ENCODE measurements around the gene SLC44A2.

Gene SLC44A2

DNA sequence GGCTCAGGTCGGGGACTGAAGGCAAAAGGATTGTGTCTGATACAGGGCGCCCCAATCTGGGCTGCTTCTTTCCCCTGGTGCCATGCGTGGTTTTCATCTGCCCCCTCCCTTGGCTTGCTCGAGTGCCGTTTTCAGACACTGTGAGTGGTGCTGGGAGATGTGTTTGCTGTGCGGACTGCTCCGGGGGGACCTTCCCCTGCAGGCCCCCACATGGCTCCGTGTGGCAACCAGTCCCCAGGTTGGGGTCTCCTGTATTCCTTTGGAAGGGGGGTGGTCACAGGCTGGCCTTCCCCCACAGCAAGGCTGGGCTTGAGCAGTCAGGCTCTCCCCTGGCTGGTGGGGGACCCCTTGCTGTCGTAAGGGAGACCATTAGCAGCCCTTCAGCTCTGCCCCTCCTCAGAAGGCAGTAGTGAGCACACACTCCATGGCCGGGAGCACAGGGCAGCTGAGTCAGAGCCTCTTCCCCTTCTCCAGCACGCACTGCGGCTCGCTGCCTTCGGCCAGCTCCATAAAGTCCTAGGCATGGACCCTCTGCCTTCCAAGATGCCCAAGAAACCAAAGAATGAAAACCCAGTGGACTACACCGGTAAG is 55.3 kb downstream of the SLC44A2 start:
- no peak for DNase-seq (ENCODE audit: low read depth in 1 of 2, low spot score in 1 of 2)

DNA sequence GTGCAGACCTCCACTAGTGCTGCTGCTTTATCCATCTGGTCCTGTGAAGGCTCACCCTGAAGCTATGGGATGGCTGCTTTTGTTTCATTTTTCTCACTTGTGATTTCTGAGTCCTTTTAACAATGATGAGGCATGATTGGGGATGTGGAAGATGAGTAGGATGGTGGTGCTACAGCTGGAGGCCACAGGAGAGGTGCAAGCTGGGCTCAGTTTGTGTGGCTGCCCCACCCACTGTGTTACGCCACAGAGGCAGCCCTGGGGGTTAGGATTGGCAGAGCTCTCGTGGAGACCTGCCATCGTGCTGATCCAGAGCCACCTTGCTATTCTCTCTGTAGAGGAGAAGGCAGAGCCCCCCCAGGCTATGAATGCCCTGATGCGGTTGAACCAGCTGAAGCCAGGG is 56.3 kb downstream of the SLC44A2 start:
- no peak for DNase-seq (ENCODE audit: low read depth in 1 of 2, low spot score in 1 of 2)

DNA sequence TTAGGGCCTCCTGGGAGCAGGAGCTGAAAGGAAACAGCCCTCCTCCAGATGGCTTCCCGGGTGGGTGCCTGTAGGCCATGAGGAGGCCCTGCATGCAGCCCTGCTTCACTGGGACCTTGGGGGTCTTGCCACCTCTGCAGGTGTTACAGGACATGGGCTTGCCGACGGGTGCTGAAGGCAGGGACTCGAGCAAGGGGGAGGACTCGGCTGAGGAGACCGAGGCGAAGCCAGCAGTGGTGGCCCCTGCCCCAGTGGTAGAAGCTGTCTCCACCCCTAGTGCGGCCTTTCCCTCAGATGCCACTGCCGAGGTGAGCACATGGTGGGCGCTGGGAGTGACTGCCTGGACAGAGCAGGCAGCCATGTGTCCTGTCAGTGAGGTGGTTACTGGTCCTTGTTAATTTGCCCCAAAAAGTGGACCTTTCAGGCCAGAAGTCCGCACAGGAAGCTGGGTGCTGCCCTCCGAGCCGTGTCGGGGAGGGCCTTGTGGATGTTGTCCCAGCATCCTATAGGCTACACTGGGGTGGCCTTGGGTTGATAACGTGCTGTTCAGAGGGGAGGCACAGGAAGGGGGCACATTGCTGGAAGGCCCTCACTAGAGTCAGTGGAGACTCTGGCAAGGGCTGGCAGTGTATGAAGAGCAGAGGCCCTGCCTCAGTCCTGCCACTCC is 57.2 kb downstream of the SLC44A2 start:
- DNase-seq (ENCODE audit: low read depth in 1 of 2, low spot score in 1 of 2): no peak

DNA sequence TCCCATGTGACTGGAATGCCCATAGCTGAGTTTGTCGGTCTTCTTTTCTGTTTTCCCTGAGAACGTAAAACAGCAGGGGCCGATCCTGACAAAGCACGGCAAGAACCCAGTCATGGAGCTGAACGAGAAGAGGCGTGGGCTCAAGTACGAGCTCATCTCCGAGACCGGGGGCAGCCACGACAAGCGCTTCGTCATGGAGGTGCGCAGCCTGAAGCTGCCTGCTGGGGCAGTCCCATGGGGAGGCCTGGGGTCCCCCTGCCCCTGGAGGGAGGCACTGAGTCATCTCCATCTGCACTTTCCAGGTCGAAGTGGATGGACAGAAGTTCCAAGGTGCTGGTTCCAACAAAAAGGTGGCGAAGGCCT is 57.7 kb downstream of the SLC44A2 start:
- DNase-seq (ENCODE audit: low read depth in 1 of 2, low spot score in 1 of 2): no peak

DNA sequence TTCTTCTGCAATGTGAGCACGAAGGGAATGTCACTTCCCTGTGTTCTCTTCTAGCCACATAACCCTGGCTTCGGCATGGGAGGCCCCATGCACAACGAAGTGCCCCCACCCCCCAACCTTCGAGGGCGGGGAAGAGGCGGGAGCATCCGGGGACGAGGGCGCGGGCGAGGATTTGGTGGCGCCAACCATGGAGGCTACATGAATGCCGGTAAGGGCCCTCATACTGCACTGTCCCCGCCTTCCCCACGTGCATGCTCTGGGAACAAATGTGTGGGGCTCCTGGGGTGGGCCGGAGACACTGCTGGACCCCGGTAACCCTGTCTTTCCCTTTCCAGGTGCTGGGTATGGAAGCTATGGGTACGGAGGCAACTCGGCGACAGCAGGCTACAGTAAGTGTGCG is 58.2 kb downstream of the SLC44A2 start:
- DNase-seq (ENCODE audit: low read depth in 1 of 2, low spot score in 1 of 2): no peak

DNA sequence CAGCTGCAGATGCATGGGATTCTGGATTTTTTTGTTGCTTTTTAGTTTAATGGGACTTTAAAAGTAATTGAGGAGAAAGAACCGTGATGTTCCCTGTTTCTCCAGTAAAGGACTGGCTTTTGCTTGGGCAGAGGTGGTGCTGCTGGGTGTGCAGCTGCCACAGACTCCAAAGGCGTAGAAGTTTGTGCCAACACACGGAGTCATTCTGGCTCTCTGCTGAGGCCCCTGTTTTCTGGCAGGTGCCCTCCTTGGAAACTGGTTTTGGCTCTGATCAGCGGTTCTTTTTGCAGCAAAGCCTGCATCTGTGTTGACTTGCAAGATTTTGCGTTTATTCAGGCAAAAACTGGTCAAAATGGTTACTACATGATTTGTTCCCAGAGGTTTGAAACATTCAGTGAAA is 59.9 kb downstream of the SLC44A2 start:
- no peak for DNase-seq (ENCODE audit: low read depth in 1 of 2, low spot score in 1 of 2)

DNA sequence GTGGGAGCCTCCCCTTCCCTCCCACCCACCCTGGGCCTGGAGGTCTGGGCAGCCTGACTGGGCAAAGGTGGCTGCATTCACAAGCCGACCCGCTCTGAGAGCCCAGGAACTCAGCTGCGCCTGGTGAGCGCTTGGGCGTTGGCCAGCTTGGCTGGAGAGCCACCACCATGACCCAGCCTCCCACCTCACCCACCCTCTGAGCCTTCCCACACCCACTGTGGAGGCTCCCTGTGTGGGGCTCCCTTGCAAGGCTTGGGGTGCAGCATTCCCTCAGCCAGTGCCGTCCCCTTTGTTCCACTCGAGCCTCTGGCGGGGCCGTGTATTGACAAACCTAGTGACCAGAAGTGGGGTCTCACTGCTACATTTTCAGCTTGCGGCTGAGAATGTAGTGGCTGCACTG is 60.8 kb downstream of the SLC44A2 start:
- no peak for DNase-seq (ENCODE audit: low read depth in 1 of 2, low spot score in 1 of 2)

DNA sequence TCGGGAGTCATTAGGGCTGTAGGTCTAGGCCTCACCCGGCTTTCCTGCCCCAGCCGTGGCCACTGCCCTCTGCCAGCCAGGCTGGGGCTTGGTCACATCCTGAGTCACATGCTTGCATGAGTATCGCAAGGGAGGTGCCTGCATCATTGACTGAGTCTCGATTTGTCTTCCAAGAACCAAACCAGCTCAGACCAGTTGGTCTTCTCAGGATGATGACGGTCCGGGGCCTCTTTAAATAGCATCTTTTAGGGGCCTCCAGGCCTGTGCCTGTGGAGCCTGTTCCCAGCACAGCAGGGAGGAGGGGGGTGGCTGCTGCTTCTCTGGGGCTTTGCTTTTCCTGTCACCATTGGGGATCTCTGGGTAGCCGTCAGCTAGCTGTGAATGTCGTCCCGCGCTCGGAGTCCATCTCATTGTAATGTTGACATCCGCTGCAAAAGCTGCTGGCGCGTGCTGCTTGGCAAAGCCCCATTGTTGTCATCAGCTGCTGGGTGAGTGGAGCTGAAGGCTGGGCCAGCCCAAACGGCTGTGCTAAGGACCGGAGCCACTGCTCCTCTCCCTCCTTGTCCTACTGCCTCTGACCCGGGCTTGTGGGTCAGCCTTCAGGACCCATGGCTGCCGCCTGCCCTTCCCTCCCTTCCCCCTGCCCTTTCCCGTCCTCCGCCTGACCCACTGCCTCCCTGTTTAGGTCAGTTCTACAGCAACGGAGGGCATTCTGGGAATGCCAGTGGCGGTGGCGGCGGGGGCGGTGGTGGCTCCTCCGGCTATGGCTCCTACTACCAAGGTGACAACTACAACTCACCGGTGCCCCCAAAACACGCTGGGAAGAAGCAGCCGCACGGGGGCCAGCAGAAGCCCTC is 61.5 kb downstream of the SLC44A2 start:
- DNase-seq (ENCODE audit: low read depth in 1 of 2, low spot score in 1 of 2): no peak

DNA sequence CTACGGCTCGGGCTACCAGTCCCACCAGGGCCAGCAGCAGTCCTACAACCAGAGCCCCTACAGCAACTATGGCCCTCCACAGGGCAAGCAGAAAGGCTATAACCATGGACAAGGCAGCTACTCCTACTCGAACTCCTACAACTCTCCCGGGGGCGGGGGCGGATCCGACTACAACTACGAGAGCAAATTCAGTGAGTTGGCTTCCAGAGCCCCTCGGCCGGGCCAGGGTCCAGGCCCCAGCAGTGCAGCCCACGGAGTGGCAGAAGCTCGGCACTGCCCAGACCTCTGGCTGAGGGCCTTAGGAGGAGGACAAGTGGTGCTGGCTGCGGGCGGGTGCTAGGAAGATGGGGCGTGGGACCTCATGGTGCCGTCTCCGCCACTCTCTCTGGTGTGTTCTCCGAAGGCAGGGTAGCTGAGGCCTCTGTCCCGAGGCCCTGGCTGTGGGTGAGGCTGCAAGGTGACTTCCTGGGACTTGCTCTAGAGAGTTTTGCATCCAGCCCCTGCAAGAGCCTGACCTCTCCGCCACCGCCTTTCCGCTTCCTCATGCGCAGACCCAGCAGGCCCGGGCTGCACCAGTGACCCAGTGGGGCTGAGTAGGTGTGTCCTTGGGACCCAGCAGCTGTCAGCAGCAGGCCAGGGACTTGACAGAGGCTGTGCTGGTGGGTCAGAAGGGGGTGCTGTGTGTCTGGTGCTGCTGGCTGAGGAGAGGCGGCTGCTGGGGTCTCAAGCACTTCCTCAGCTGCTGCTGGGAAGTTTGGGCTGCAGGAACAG is 62.4 kb downstream of the SLC44A2 start:
- DNase-seq (ENCODE audit: low read depth in 1 of 2, low spot score in 1 of 2): no peak

DNA sequence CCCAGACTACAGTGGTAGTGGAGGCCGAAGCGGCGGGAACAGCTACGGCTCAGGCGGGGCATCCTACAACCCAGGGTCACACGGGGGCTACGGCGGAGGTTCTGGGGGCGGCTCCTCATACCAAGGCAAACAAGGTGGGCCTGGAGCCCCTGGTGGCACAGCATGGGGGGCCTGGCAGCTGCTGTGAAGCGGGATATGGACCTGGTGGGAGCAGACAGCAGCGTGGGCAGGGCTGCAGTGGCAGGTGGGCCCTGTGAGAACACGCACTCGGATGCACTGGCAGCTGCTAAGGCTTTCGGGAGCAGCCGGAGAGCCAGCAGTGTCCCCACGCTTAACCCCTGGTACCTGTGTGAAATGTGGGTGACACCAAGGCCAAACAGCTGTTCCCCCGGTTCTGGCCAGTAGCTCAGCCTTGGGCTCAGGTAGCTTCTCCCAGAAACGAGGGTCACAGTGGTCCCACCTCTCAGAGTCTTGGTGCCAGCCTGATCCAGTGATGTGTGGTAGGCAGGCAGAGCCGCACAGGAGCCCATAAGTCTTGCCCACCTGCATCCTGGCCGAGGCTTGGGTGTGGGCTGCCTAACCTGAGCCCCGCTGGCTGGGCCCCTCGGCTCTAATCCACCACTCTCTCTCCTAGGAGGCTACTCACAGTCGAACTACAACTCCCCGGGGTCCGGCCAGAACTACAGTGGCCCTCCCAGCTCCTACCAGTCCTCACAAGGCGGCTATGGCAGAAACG is 63.4 kb downstream of the SLC44A2 start:
- no peak for DNase-seq (ENCODE audit: low read depth in 1 of 2, low spot score in 1 of 2)

DNA sequence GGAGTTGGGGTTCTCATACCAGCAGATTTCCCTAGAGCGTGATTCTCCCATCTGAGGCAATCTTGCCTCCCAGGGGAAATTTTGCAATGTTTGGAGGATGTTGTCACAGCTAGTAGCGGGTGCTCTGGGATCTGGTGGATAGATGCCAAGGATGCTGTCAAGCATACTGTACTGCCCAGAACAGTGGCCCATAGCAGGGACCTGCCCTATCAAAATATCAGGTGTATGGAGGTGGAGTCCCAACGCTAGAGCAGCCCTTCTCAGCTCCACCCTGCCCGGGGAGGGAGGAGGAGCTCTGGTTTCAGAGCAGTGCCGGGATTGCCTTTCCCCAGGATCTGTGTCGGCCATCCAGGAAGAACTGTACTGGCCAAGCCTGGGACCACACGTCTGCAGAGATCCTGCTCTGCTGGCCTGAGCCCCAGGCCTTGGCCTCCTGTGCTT is 65.0 kb downstream of the SLC44A2 start:
- no peak for DNase-seq (ENCODE audit: low read depth in 1 of 2, low spot score in 1 of 2)

DNA sequence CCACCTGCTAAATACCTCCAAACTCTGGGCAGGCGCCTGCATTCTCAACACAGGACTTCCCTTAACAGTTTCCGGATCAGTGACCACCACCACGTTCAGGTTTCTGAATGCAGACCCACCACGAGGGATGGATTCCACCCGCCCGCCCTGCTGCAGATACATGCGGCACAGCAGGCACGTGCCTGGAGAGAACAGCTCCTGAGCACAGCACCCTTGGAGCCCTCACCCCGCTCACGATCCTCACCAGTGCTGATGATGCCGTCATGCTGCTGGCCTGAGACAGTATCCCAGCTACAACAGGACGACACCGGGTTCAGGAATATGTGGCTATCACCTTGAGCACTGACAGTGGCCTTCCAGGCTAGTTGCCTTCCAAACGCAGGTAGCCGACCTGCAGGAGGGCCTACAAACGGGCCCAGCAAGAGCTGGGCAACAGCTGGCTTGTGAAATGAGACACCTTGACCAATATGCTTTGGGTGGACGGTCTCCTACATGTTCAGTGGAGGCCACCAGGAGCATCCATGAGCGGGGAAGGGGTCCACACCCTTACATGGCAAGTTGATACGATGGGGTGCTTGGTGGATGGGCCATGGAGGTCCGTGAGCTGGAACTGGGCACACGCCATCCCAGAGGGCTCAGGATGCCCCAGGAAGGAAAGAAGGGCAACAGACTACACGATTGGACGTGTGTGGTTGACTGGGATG is 66.0 kb downstream of the SLC44A2 start:
- no peak for DNase-seq (ENCODE audit: low read depth in 1 of 2, low spot score in 1 of 2)

DNA sequence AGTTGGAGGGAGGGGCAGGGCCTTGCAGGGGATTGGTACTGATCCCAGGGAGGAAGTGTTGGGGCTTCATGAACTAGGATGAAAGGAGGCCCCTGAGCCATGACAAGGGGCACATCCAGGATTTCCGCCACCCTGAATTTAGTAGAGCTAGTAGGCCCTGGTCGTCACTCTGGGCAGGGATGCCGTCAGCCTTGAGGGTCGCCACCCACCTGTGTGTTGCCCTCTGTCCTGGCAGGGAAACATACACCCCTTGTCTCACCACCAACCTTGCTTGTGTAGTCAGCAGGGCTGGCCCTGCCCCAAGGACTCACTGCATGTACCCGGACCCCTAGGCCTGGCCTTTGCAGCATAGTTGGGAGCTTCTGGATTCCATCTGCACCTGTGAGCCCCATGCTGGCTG is 66.5 kb downstream of the SLC44A2 start:
- DNase-seq (ENCODE audit: low read depth in 1 of 2, low spot score in 1 of 2): no peak

DNA sequence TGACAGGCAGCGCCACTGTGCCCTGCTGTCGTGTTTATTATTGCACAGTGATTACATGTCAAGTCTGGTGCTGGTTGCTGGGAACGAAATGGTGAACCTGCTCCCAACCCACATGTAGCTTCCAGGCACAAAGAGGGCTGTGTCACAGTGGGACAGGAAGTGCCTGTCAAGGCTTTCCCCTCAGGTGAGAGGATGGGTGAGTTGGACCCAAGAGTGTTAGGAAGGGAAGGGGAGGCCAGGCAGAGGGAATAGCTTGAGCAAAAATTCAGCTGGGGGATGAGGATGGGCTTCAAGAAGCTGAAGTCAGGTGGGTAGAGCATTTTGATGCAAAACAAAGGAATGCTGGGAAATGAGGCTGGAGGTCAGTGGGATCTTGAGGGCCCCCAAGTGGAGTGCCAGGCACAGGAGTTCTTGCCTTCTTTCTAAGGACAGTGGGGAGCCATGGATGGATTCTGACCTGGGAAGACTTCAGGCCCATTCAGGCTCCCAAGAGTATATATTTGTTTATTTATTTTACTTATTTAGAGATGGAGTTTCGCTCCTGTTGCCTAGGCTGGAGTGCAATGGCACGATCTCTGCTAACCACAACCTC is 67.4 kb downstream of the SLC44A2 start:
- DNase-seq (ENCODE audit: low read depth in 1 of 2, low spot score in 1 of 2): no peak

All from stimulated activated CD4-positive, alpha-beta T cell treated with anti-CD3 and anti-CD28 coated beads, Interleukin-15, amount 100 ng/mL, for 1 hour (primary cell).